ENCODE measurements around the gene PCDHB15. TPM values are rescaled to one million over a fixed set of nuclear protein-coding genes. Genes with fewer than 3 reads are reported as not detected.
"Not testable (repeated sequence)": the region's sequence is repeated elsewhere in the genome, so short reads cannot be mapped to it uniquely, and the experiment has no call there.

The PCDHB15 gene
- total and polyA plus RNA-seq, 12 donors = 2.3 to 10.5 (median 4.6) TPM

DNA sequence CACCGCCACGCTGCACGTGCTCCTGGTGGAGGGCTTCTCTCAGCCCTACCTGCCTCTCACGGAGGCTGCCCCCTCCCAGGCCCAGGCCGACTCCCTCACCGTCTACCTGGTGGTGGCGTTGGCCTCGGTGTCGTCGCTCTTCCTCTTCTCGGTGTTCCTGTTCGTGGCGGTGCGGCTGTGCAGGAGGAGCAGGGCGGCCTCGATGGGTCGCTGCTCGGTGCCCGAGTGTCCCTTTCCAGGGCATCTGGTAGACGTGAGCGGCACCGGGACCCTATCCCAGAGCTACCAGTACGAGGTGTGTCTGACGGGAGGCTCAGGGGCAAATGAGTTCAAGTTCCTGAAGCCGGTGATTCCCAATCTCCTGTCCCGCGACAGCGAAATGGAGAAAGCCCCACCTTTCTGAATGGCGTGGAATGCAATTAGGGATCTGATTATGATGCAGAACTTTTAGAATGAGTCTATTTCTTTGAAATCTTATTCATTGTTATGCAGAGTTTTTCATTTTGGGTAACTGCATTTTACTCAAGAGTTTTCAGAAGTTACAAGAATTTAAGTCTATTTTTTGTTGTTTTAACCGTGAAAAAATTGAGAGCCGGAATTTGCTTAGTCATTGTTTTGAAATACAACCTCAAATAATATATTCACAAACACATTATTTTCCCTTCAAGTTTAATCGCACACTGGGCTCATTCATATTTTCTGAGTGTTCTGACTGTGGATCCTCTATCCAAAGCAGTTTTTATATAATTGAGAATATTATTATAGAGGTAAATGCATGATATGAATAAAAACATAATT is 8.5 kb upstream of the PCDHB15 start:
- WGBS, 2 donors = 17 to 18% methylated on average over 29 to 32 of the region's 32 CpGs
- TF ChIP-seq, protein P1, sequence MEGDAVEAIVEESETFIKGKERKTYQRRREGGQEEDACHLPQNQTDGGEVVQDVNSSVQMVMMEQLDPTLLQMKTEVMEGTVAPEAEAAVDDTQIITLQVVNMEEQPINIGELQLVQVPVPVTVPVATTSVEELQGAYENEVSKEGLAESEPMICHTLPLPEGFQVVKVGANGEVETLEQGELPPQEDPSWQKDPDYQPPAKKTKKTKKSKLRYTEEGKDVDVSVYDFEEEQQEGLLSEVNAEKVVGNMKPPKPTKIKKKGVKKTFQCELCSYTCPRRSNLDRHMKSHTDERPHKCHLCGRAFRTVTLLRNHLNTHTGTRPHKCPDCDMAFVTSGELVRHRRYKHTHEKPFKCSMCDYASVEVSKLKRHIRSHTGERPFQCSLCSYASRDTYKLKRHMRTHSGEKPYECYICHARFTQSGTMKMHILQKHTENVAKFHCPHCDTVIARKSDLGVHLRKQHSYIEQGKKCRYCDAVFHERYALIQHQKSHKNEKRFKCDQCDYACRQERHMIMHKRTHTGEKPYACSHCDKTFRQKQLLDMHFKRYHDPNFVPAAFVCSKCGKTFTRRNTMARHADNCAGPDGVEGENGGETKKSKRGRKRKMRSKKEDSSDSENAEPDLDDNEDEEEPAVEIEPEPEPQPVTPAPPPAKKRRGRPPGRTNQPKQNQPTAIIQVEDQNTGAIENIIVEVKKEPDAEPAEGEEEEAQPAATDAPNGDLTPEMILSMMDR (IDR thresholded peaks at IDR 0.05) = no peak

DNA sequence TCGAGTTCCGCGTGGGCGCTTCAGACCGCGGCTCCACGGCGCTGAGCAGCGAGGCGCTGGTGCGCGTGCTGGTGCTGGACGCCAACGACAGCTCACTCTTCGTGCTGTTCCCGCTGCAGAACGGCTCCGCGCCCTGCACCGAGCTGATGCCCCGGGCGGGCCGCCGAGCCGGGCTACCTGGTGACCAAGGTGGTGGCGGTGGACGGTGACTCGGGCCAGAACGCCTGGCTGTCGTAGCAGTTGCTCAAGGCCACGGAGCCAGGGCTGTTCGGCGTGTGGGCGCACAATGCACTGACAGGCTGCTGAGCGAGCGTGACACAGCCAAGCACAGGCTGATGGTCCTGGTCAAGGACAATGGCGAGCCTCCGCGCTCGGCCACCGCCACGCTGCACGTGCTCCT is 3.7 kb upstream of the PCDHB15 start:
- Histone ChIP-seq H3K4me1 (no peaks in the 10 kb centered on the region), H3K4me3 (no peak overlapping the region), H3K9me3 (peaks cover 5 to 100% (median 80%) of the 10 kb centered on the region in 11 donors), H3K27me3 (peaks cover 0 to 55% (median 20%) of the 10 kb centered on the region in 7 donors), H3K27ac (no peak overlapping the region), H3K36me3 (peaks cover 0 to 6% (median 0%) of the 10 kb centered on the region in 9 donors)
- WGBS, 2 donors = 14 to 20% methylated on average over 43 of the region's 43 CpGs
- no peak for DNase-seq
- intact Hi-C loops (cut with DNase I) = loop anchor here in 3 of 10 donors (10.0 kb wide), 2 partner anchors 83 to 323 kb away; partner anchors contain the start of gene TAF7 (in 1 of the 3)
- ATAC-seq = no peak
- TF ChIP-seq, protein P1 (IDR thresholded peaks at IDR 0.05) = no peak

More for the DNA sequence above, 8.5 kb upstream of the PCDHB15 start:
- H3K4me3 ChIP-seq = no peak overlapping the region
- no peak overlapping the region for H3K27ac ChIP-seq
- no peaks in the 10 kb centered on the region for H3K4me1 ChIP-seq
- intact Hi-C loops (cut with DNase I) = no loop called here
- DNase-seq (no peak), ATAC-seq (no peak)
- peaks cover 9 to 100% (median 83%) of the 10 kb centered on the region in 11 donors for H3K9me3 ChIP-seq
- H3K27me3 ChIP-seq = peaks cover 0 to 46% (median 34%) of the 10 kb centered on the region in 7 donors
- peaks cover 0 to 8% (median 0%) of the 10 kb centered on the region in 9 donors for H3K36me3 ChIP-seq

DNA sequence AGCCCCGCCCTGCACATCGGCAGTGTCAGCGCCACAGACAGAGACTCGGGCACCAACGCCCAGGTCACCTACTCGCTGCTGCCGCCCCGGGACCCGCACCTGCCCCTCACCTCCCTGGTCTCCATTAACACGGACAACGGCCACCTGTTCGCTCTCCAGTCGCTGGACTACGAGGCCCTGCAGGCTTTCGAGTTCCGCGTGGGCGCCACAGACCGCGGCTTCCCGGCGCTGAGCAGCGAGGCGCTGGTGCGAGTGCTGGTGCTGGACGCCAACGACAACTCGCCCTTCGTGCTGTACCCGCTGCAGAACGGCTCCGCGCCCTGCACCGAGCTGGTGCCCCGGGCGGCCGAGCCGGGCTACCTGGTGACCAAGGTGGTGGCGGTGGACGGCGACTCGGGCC is 1.8 kb downstream of the PCDHB15 start:
- H3K27ac ChIP-seq, DNase-seq, ATAC-seq, H3K4me1 ChIP-seq, H3K4me3 ChIP-seq: not testable (repeated sequence)
- intact Hi-C loops (cut with DNase I) = loop anchor here in 4 of 10 donors (5.0 to 10.0 kb wide), 3 partner anchors 78 to 318 kb away; partner anchors contain the start of gene TAF7 (in 1 of the 4)
- 40 to 42% methylated on average over 15 to 30 of the region's 42 CpGs for WGBS, 2 donors
- Histone ChIP-seq H3K36me3 (peaks cover 0 to 52% (median 0%) of the 10 kb centered on the region in 9 donors), H3K9me3 (peaks cover 0 to 100% (median 82%) of the 10 kb centered on the region in 11 donors), H3K27me3 (peaks cover 0 to 13% (median 3%) of the 10 kb centered on the region in 7 donors)

DNA sequence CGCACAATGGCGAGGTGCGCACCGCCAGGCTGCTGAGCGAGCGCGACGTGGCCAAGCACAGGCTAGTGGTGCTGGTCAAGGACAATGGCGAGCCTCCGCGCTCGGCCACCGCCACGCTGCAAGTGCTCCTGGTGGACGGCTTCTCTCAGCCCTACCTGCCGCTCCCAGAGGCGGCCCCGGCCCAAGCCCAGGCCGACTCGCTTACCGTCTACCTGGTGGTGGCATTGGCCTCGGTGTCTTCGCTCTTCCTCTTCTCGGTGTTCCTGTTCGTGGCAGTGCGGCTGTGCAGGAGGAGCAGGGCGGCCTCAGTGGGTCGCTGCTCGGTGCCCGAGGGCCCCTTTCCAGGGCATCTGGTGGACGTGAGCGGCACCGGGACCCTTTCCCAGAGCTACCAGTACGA is 2.2 kb downstream of the PCDHB15 start:
- Histone ChIP-seq H3K36me3 (peaks cover 0 to 55% (median 0%) of the 10 kb centered on the region in 9 donors), H3K9me3 (peaks cover 0 to 100% (median 83%) of the 10 kb centered on the region in 11 donors)
- not testable (repeated sequence) for H3K27ac ChIP-seq, H3K4me3 ChIP-seq, H3K4me1 ChIP-seq, DNase-seq, H3K27me3 ChIP-seq, ATAC-seq
- 43 to 44% methylated on average over 32 to 33 of the region's 34 CpGs for WGBS, 2 donors
- intact Hi-C loops (cut with DNase I) = loop anchor here in 4 of 10 donors (5.0 to 10.0 kb wide), 3 partner anchors 77 to 317 kb away; partner anchors contain the start of gene TAF7 (in 1 of the 4)

DNA sequence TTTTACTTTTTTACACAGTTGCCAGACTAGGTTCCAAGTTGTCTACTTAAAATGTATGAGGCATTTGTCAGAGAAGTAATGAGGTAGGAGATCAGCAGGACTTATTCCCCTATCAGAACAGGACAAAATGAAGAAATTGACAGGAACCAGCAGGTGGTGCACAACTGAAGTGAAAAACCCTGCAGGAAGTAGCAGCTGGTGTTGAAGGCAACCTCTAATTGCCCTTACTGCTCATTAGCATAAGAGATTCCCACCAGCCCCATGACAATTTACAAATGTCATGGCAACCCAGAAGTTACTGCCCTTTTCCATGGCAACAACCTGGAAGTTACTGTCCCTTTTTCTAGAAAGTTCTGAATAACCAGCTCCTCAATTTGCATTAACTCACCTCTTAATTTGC is 5.4 kb downstream of the PCDHB15 start:
- Histone ChIP-seq H3K4me1 (no peaks in the 10 kb centered on the region), H3K27ac (no peak overlapping the region), H3K9me3 (peaks cover 2 to 100% (median 93%) of the 10 kb centered on the region in 11 donors), H3K36me3 (peaks cover 0 to 55% (median 0%) of the 10 kb centered on the region in 9 donors), H3K27me3 (no peaks in the 10 kb centered on the region), H3K4me3 (no peak overlapping the region)
- DNase-seq (no peak), ATAC-seq (no peak)
- TF ChIP-seq, protein P1 (IDR thresholded peaks at IDR 0.05) = no peak
- intact Hi-C loops (cut with DNase I) = loop anchor here in 2 of 10 donors (5.0 to 10.0 kb wide), 2 partner anchors 62 to 64 kb away; no protein-coding TSS in a partner anchor

All from heart right ventricle (tissue), 16 donors.